Measurements from ENCODE around the gene LRRN1. TPM values are rescaled to one million over a fixed set of nuclear protein-coding genes. Genes with fewer than 3 reads are reported as not detected.
A peak's percentile ranks its signal among the peaks of the same experiment; 100 is the strongest.

The LRRN1 gene
- total RNA-seq, 1 donor from 2014 or later = 0.53 TPM

GRCh38 chr3:3782457-3782856 is 16.8 kb upstream of the LRRN1 start:
- no peaks in the 10 kb centered on the region for H3K27me3 ChIP-seq
- H3K36me3 ChIP-seq = no peaks in the 10 kb centered on the region
- no peaks in the 10 kb centered on the region for H3K9me3 ChIP-seq
- no peaks in the 10 kb centered on the region for H3K4me1 ChIP-seq
- no peak overlapping the region for H3K4me3 ChIP-seq
- no peak for TF ChIP-seq CTCF (IDR thresholded peaks at IDR 0.05)
- intact Hi-C loops (cut with DNase I) = no loop called here
- H3K27ac ChIP-seq = no peak overlapping the region
- DNase-seq (ENCODE audit: low spot score in 2 of 2) = no peak

- Histone ChIP-seq H3K36me3 (no peaks in the 10 kb centered on the region), H3K27ac (no peak overlapping the region), H3K4me1 (no peaks in the 10 kb centered on the region), H3K9me3 (no peaks in the 10 kb centered on the region), H3K4me3 (no peak overlapping the region), H3K27me3 (no peaks in the 10 kb centered on the region)
- TF ChIP-seq CTCF (IDR thresholded peaks at IDR 0.05) = no peak
- intact Hi-C loops (cut with DNase I) = no loop called here
- DNase-seq (ENCODE audit: low spot score in 2 of 2) = no peak
Measured at GRCh38 chr3:3783210-3783609, 16.0 kb upstream of the LRRN1 start.

GRCh38 chr3:3783696-3784095 is 15.5 kb upstream of the LRRN1 start:
- no peaks in the 10 kb centered on the region for H3K9me3 ChIP-seq
- intact Hi-C loops (cut with DNase I) = no loop called here

DNA sequence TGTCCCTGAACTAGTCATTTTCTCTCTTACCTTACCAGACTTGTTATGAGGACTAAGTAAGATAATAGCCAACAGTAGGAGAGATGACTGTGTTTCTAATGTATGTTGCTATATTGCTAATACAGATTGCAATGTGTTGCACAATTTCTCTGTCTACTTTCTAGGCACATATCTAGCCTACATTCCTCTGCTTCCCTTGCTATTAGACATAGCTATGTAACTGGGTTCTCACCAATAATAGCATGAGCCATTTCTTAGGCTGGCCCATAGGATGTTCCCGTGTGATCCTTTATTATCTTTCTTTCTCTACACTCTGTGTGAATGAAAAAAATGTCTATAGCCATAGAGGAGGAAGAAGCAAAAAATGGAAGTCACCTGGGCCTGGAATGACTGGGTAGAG is 6.8 kb upstream of the LRRN1 start:
- H3K27ac ChIP-seq = no peak overlapping the region
- intact Hi-C loops (cut with DNase I) = no loop called here
- no peaks in the 10 kb centered on the region for H3K4me1 ChIP-seq
- no peak for DNase-seq (ENCODE audit: low spot score in 2 of 2)
- no peak for TF ChIP-seq CTCF (IDR thresholded peaks at IDR 0.05)
- no peaks in the 10 kb centered on the region for H3K27me3 ChIP-seq
- H3K36me3 ChIP-seq = no peaks in the 10 kb centered on the region
- H3K9me3 ChIP-seq = no peaks in the 10 kb centered on the region
- no peak overlapping the region for H3K4me3 ChIP-seq

More at GRCh38 chr3:3783696-3784095, 15.5 kb upstream of the LRRN1 start:
- TF ChIP-seq CTCF (IDR thresholded peaks at IDR 0.05) = no peak
- Histone ChIP-seq H3K4me3 (no peak overlapping the region), H3K27ac (no peak overlapping the region), H3K27me3 (no peaks in the 10 kb centered on the region), H3K36me3 (no peaks in the 10 kb centered on the region), H3K4me1 (no peaks in the 10 kb centered on the region)
- no peak for DNase-seq (ENCODE audit: low spot score in 2 of 2)

DNA sequence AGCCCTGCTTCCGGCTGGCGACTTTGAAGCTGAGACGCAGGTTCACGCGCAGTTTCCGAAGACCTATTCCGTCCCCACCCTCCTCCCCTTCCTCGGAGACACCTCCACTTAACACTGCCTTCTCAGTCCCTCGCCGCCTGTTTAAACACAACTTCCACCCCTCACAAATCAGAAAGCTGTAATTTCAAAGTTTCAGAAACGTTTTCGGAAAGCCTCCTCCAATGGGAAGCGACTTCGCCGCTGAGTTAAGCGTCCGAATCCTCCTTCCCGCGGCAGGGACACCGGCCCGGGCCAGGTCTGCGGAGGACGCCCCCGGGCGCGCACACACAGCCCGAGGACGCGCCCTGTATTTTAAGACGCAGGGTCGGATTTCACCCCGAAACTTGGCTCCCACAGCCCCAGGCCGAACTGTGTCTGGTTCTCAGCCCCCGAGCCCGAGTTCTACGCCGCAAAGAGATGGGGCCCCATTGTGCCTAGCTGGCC is 559 bp upstream of the LRRN1 start:
- H3K4me1 ChIP-seq = peaks cover 0 to 3% of the 10 kb centered on the region in 2 donors
- H3K27me3 ChIP-seq = no peaks in the 10 kb centered on the region
- no peaks in the 10 kb centered on the region for H3K9me3 ChIP-seq
- no peak for TF ChIP-seq CTCF (IDR thresholded peaks at IDR 0.05)
- no peak for DNase-seq (ENCODE audit: low spot score in 2 of 2)
- intact Hi-C loops (cut with DNase I) = no loop called here
- H3K4me3 ChIP-seq = peak overlapping the region; percentile 59 to 70
- H3K36me3 ChIP-seq = no peaks in the 10 kb centered on the region
- H3K27ac ChIP-seq = peak overlapping the region in 1 of 2 donors; percentile 70

DNA sequence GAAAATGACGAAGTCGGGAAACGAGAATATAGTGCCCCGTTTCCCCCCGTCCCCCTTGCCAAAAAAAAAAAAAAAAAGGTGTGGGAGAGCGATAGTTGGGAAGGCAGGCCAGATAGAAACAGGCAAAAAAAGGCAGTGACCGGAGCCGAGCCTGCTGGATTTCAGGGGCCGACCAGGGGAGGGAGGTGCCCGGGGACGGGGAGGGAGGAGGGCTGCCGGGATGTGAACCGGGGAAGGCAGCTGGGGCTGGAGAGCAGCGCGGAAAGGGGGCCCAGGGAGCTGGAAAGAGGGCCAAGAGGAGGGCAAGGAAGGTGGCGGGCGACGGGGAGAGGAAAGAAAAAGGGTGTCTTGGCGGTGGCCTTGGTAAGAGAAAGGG is 837 bp downstream of the LRRN1 start:
- H3K36me3 ChIP-seq = no peaks in the 10 kb centered on the region
- no peaks in the 10 kb centered on the region for H3K27me3 ChIP-seq
- H3K4me3 ChIP-seq = peak overlapping the region; percentile 59 to 70
- peaks cover 0 to 3% of the 10 kb centered on the region in 2 donors for H3K4me1 ChIP-seq
- H3K27ac ChIP-seq = peak overlapping the region in 1 of 2 donors; percentile 53
- intact Hi-C loops (cut with DNase I) = no loop called here
- H3K9me3 ChIP-seq = no peaks in the 10 kb centered on the region
- TF ChIP-seq CTCF (IDR thresholded peaks at IDR 0.05) = no peak
- DNase-seq (ENCODE audit: low spot score in 2 of 2) = no peak

Data from ascending aorta (tissue), 2 donors.